ENCODE data around the gene DCLK1.

DNA sequence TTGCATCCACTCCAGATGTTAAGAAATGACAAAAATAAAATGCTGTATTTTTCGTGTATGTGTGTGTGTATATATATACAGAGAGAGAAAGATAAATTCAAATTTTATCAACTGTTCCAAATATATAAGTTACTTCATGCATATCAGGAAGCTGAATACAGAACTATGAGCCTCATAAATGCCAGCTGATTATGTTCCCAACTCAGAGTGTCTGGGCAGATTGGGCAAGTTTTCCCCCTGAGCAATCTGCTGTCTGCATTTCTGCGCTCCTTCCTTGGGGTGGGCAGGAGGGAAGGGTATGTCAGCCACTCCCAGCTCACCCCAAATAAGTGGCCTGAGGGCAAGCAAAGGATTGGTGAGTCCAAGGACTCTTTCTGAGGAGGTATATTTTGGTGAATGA lies 154.1 kb downstream of the DCLK1 start:
- TF ChIP-seq, protein P1, sequence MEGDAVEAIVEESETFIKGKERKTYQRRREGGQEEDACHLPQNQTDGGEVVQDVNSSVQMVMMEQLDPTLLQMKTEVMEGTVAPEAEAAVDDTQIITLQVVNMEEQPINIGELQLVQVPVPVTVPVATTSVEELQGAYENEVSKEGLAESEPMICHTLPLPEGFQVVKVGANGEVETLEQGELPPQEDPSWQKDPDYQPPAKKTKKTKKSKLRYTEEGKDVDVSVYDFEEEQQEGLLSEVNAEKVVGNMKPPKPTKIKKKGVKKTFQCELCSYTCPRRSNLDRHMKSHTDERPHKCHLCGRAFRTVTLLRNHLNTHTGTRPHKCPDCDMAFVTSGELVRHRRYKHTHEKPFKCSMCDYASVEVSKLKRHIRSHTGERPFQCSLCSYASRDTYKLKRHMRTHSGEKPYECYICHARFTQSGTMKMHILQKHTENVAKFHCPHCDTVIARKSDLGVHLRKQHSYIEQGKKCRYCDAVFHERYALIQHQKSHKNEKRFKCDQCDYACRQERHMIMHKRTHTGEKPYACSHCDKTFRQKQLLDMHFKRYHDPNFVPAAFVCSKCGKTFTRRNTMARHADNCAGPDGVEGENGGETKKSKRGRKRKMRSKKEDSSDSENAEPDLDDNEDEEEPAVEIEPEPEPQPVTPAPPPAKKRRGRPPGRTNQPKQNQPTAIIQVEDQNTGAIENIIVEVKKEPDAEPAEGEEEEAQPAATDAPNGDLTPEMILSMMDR (IDR thresholded peaks at IDR 0.05) = no peak
- no peak for TF ChIP-seq POLR2A (IDR thresholded peaks at IDR 0.05)

Data from adrenal gland (tissue), 5 donors.